Naive thymus-derived CD4-positive, alpha-beta T cell (primary cell): Measurements from ENCODE around the gene STARD3. TPM values are rescaled to one million over a fixed set of nuclear protein-coding genes. Genes with fewer than 3 reads are reported as not detected.

Experiments
- ATAC-seq: fragments of 150-1000 bp; cut with Tn5 transposase; 2 replicates; pipeline ENCODE4 v1.10.0; 2021; ENCODE audit warnings: mild to moderate bottlenecking, moderate library complexity
- CTCF ChIA-PET: fragments of 350-600 bp; sonication (Branson Sonifier 250); formaldehyde crosslinking; loops from one replicate; lab custom pipeline; 2021; ENCODE audit warnings: antibody characterized with exemption; lab: Charles Lee
- POLR2A ChIA-PET: fragments of 350-600 bp; sonication (Branson Sonifier 250); formaldehyde crosslinking; loops from one replicate; lab custom pipeline; 2021; ENCODE audit warnings: antibody characterized with exemption, inconsistent platforms; lab: Charles Lee
- DNase-seq, 9 donors: peaks; one replicate each; pipeline versions ENCODE4 v3.0.0 to v3.0.0-alpha.2; 2020 to 2022; ENCODE audit warnings: mixed read lengths in 1 of 9
- H3K27ac ChIP-seq: one replicate; pipeline ENCODE4 v1.7.0; 2013; ENCODE audit warnings: mild to moderate bottlenecking, low read depth, low read length, moderate library complexity
- H3K27me3 ChIP-seq, 2 donors: one replicate each; pipeline ENCODE4 v1.7.0; 2013; ENCODE audit warnings: low read length in 2 of 2, mild to moderate bottlenecking in 2 of 2, moderate library complexity in 2 of 2; ENCODE audit not compliant: control insufficient read depth in 2 of 2, insufficient read depth in 2 of 2
- H3K36me3 ChIP-seq, 3 experiments: 1 replicate in 2 of 3; 2 replicates in 1 of 3; pipeline ENCODE4 v1.7.0; 2013; ENCODE audit warnings: low read length in 3 of 3, mild to moderate bottlenecking in 3 of 3, moderate library complexity in 1 of 3; ENCODE audit not compliant: insufficient read depth in 3 of 3, control insufficient read depth in 2 of 3
- H3K4me1 ChIP-seq, 2 donors: one replicate each; pipeline ENCODE4 v1.7.0; 2013; ENCODE audit warnings: low read length in 2 of 2, mild to moderate bottlenecking in 2 of 2, moderate library complexity in 1 of 2; ENCODE audit not compliant: control insufficient read depth in 2 of 2, insufficient read depth in 2 of 2
- H3K4me3 ChIP-seq: 2 replicates; pipeline ENCODE4 v1.7.0; 2013; ENCODE audit warnings: mild to moderate bottlenecking, low read length
- H3K9me3 ChIP-seq, 3 experiments: 1 replicate in 2 of 3; 2 replicates in 1 of 3; pipeline ENCODE4 v1.7.0; 2013; ENCODE audit warnings: low read length in 3 of 3; ENCODE audit not compliant: control insufficient read depth in 2 of 3
- H3K27ac Mint-ChIP-seq, 9 donors: one replicate each; pipeline ENCODE4 v1.8.0; 2020 to 2022; ENCODE audit warnings: mixed read lengths in 9 of 9, mild to moderate bottlenecking in 8 of 9, moderate library complexity in 5 of 9, inconsistent platforms in 2 of 9
- H3K27me3 Mint-ChIP-seq, 5 donors: one replicate each; pipeline ENCODE4 v1.8.0; 2021 to 2022; ENCODE audit warnings: mixed read lengths in 5 of 5, mild to moderate bottlenecking in 1 of 5
- H3K36me3 Mint-ChIP-seq, 5 donors: one replicate each; pipeline ENCODE4 v1.8.0; 2020 to 2022; ENCODE audit warnings: mixed read lengths in 5 of 5, mild to moderate bottlenecking in 3 of 5, inconsistent platforms in 1 of 5
- H3K4me1 Mint-ChIP-seq, 7 donors: one replicate each; pipeline ENCODE4 v1.8.0; 2020 to 2022; ENCODE audit warnings: mixed read lengths in 7 of 7, mild to moderate bottlenecking in 3 of 7, inconsistent platforms in 1 of 7
- H3K4me3 Mint-ChIP-seq, 10 donors: one replicate each; pipeline ENCODE4 v1.8.0; 2020 to 2022; ENCODE audit warnings: mild to moderate bottlenecking in 10 of 10, mixed read lengths in 10 of 10, moderate library complexity in 6 of 10, inconsistent platforms in 2 of 10
- H3K9me3 Mint-ChIP-seq, 11 donors: one replicate each; pipeline ENCODE4 v1.8.0; 2020 to 2022; ENCODE audit warnings: mixed read lengths in 11 of 11, mild to moderate bottlenecking in 4 of 11, inconsistent platforms in 1 of 11, moderate library complexity in 1 of 11
- intact Hi-C, 2 donors: fragments of 100-400 bp; cut with micrococcal nuclease; formaldehyde crosslinking; loops; one replicate each; pipeline ENCODE4 v1.15.1; 2023
- polyA plus RNA-seq, 2 donors: library from polyadenylated mRNA; unstranded; fragments of 300-500 nt; fragmentation: Illumina TruSeq; gene quantifications; one replicate each; pipeline ENCODE4 v1.2.3, GENCODE V29; 2021
- total RNA-seq, 6 experiments: library from RNA in 5 of 6; stranded (reverse) in 5 of 6; gene quantifications; 1 replicate in 5 of 6; 2 replicates in 1 of 6; pipeline ENCODE4 v1.2.3 and lab custom pipeline; 2021 to 2026

The STARD3 gene
- total and polyA plus RNA-seq, 7 experiments from 2014 or later: 46.7 to 143 (median 88.4) TPM

- Mint-ChIP-seq H3K27me3 (peaks cover 9 to 21% (median 10%) of the 10 kb centered on the region in 5 donors), H3K9me3 (peaks cover 0 to 2% (median 0%) of the 10 kb centered on the region in 11 donors), H3K27ac (peak overlapping the region in 1 of 9 donors; percentile 42), H3K4me1 (peaks cover 15 to 45% (median 25%) of the 10 kb centered on the region in 7 donors), H3K36me3 (no peaks in the 10 kb centered on the region), H3K4me3 (no peak overlapping the region)
- ATAC-seq: no peak
- H3K4me3 ChIP-seq: no peak overlapping the region
- intact Hi-C loops: no loop called here
- ChIA-PET POLR2A (interaction anchor here (0.7 to 1.9 kb wide), 2 partner anchors 24 to 156 kb away, joined by 3 to 7 read pairs; partner anchors contain the start of gene MIEN1), CTCF (interaction anchor here (0.6 kb wide), 2 partner anchors 82 to 116 kb away, joined by 3 read pairs; no protein-coding TSS in a partner anchor)
- no peak overlapping the region for H3K27ac ChIP-seq
- peaks cover 7 to 16% of the 10 kb centered on the region in 2 donors for H3K4me1 ChIP-seq
- H3K9me3 ChIP-seq: no peaks in the 10 kb centered on the region
- H3K27me3 ChIP-seq: peaks cover 0 to 4% of the 10 kb centered on the region in 2 donors
- no peak for DNase-seq
- no peaks in the 10 kb centered on the region for H3K36me3 ChIP-seq
Observed at GRCh38 chr17:39705786-39706348, 68.9 kb downstream of the STARD3 start.

- no peaks in the 10 kb centered on the region for H3K36me3 Mint-ChIP-seq
- Histone ChIP-seq H3K27ac (no peak overlapping the region), H3K36me3 (no peaks in the 10 kb centered on the region), H3K27me3 (no peaks in the 10 kb centered on the region), H3K4me1 (peaks cover 7 to 16% of the 10 kb centered on the region in 2 donors), H3K9me3 (no peaks in the 10 kb centered on the region), H3K4me3 (no peak overlapping the region)
- peak overlapping the region in 3 of 9 donors; percentile 42 to 73 (median 72) for H3K27ac Mint-ChIP-seq
- H3K4me1 Mint-ChIP-seq: peaks cover 15 to 41% (median 22%) of the 10 kb centered on the region in 7 donors
- DNase-seq (no peak), ATAC-seq (no peak)
- ChIA-PET POLR2A (interaction anchor here (1.0 to 1.9 kb wide), 3 partner anchors 10 to 24 kb away, joined by 4 to 9 read pairs (median 7); partner anchors contain the start of genes MIEN1 and PGAP3), CTCF (interaction anchor here (0.6 to 1.3 kb wide), 4 partner anchors 40 to 116 kb away, joined by 3 read pairs; no protein-coding TSS in a partner anchor)
- peak overlapping the region in 3 of 10 donors; percentile 49 to 74 (median 54) for H3K4me3 Mint-ChIP-seq
- peaks cover 4 to 15% (median 5%) of the 10 kb centered on the region in 5 donors for H3K27me3 Mint-ChIP-seq
- intact Hi-C loops: no loop called here
- H3K9me3 Mint-ChIP-seq: peaks cover 0 to 2% (median 0%) of the 10 kb centered on the region in 11 donors
Observed at GRCh38 chr17:39706383-39706782, 69.4 kb downstream of the STARD3 start.

- no peak overlapping the region for H3K4me3 ChIP-seq
Observed at GRCh38 chr17:39706921-39707337, 70.0 kb downstream of the STARD3 start.

GRCh38 chr17:39709319-39709997 is 72.5 kb downstream of the STARD3 start:
- intact Hi-C loops: no loop called here
- H3K4me3 Mint-ChIP-seq: peak overlapping the region in 3 of 10 donors; percentile 14 to 75 (median 49)
- H3K36me3 Mint-ChIP-seq: peaks cover 0 to 4% (median 0%) of the 10 kb centered on the region in 5 donors
- DNase-seq (no peak), ATAC-seq (peak; percentile 49)
- Histone ChIP-seq H3K27ac (no peak overlapping the region), H3K4me1 (peaks cover 7 to 16% of the 10 kb centered on the region in 2 donors), H3K36me3 (no peaks in the 10 kb centered on the region), H3K27me3 (no peaks in the 10 kb centered on the region), H3K9me3 (no peaks in the 10 kb centered on the region), H3K4me3 (no peak overlapping the region)
- H3K4me1 Mint-ChIP-seq: peaks cover 11 to 36% (median 22%) of the 10 kb centered on the region in 7 donors
- no peaks in the 10 kb centered on the region for H3K27me3 Mint-ChIP-seq
- ChIA-PET CTCF (no interaction called here), POLR2A (interaction anchor here (0.7 to 1.0 kb wide), 2 partner anchors 20 to 261 kb away, joined by 3 read pairs; no protein-coding TSS in a partner anchor)
- H3K9me3 Mint-ChIP-seq: peaks cover 0 to 2% (median 0%) of the 10 kb centered on the region in 11 donors
- H3K27ac Mint-ChIP-seq: peak overlapping the region in 4 of 9 donors; percentile 41 to 87 (median 50)

More at GRCh38 chr17:39706921-39707337, 70.0 kb downstream of the STARD3 start:
- Histone ChIP-seq H3K9me3 (no peaks in the 10 kb centered on the region), H3K27ac (no peak overlapping the region), H3K27me3 (no peaks in the 10 kb centered on the region), H3K4me1 (peaks cover 7 to 16% of the 10 kb centered on the region in 2 donors), H3K36me3 (no peaks in the 10 kb centered on the region)
- Mint-ChIP-seq H3K4me3 (peak overlapping the region; percentile 22 to 74 (median 55)), H3K27ac (peak overlapping the region in 7 of 9 donors; percentile 26 to 74 (median 42)), H3K9me3 (peaks cover 0 to 2% (median 0%) of the 10 kb centered on the region in 11 donors), H3K36me3 (no peaks in the 10 kb centered on the region), H3K4me1 (peaks cover 15 to 41% (median 22%) of the 10 kb centered on the region in 7 donors), H3K27me3 (peaks cover 0 to 11% (median 0%) of the 10 kb centered on the region in 5 donors)
- DNase-seq: peak in 6 of 9 donors; percentile 11 to 39 (median 24)
- intact Hi-C loops: no loop called here
- ChIA-PET POLR2A (interaction anchor here (1.0 to 1.9 kb wide), 4 partner anchors 11 to 36 kb away, joined by 3 to 9 read pairs (median 6); partner anchors contain the start of genes MIEN1 and PGAP3), CTCF (interaction anchor here (0.9 to 1.3 kb wide), 2 partner anchors 41 to 85 kb away, joined by 3 read pairs; no protein-coding TSS in a partner anchor)
- ATAC-seq: peak; percentile 54

GRCh38 chr17:39709998-39710964 is 73.3 kb downstream of the STARD3 start:
- Mint-ChIP-seq H3K27ac (no peak overlapping the region), H3K9me3 (peaks cover 0 to 2% (median 0%) of the 10 kb centered on the region in 11 donors), H3K27me3 (no peaks in the 10 kb centered on the region), H3K4me1 (peaks cover 11 to 36% (median 20%) of the 10 kb centered on the region in 7 donors), H3K4me3 (peak overlapping the region in 1 of 10 donors; percentile 21), H3K36me3 (peaks cover 0 to 4% (median 0%) of the 10 kb centered on the region in 5 donors)
- Histone ChIP-seq H3K27me3 (no peaks in the 10 kb centered on the region), H3K4me3 (no peak overlapping the region), H3K27ac (no peak overlapping the region), H3K4me1 (peaks cover 7 to 16% of the 10 kb centered on the region in 2 donors), H3K9me3 (no peaks in the 10 kb centered on the region), H3K36me3 (no peaks in the 10 kb centered on the region)
- ATAC-seq: no peak
- intact Hi-C loops: no loop called here
- CTCF ChIA-PET: interaction anchor here (0.6 to 0.7 kb wide), 2 partner anchors 56 to 205 kb away, joined by 3 read pairs; no protein-coding TSS in a partner anchor
- POLR2A ChIA-PET: interaction anchor here (1.1 kb wide), 1 partner anchor 15 kb away, joined by 3 read pairs; no protein-coding TSS in a partner anchor
- no peak for DNase-seq
